Immature natural killer cell (primary cell): ENCODE measurements around the gene IDI2. TPM values are rescaled to one million over a fixed set of nuclear protein-coding genes. Genes with fewer than 3 reads are reported as not detected.
A peak's percentile ranks its signal among the peaks of the same experiment; 100 is the strongest.
"Not testable (repeated sequence)": the region's sequence is repeated elsewhere in the genome, so short reads cannot be mapped to it uniquely, and the experiment has no call there.

Experiments used
- DNase-seq, 3 donors: peaks; one replicate each; pipeline ENCODE4 v3.0.0; 2022; ENCODE audit warnings: mixed read lengths in 1 of 3
- H3K27ac Mint-ChIP-seq, 6 donors: one replicate each; pipeline ENCODE4 v1.8.0; 2020; ENCODE audit warnings: mixed read lengths in 6 of 6, mild to moderate bottlenecking in 5 of 6, inconsistent platforms in 4 of 6, moderate library complexity in 3 of 6
- H3K27me3 Mint-ChIP-seq, 3 donors: one replicate each; pipeline ENCODE4 v1.8.0; 2020 to 2021; ENCODE audit warnings: low read depth in 3 of 3, mild to moderate bottlenecking in 3 of 3, mixed read lengths in 3 of 3, moderate library complexity in 3 of 3, inconsistent platforms in 1 of 3
- H3K36me3 Mint-ChIP-seq, 3 donors: one replicate each; pipeline ENCODE4 v1.8.0; 2020; ENCODE audit warnings: mixed read lengths in 3 of 3, inconsistent platforms in 2 of 3, mild to moderate bottlenecking in 2 of 3
- H3K4me1 Mint-ChIP-seq, 2 donors: one replicate each; pipeline ENCODE4 v1.8.0; 2020; ENCODE audit warnings: inconsistent platforms in 2 of 2, mild to moderate bottlenecking in 2 of 2, mixed read lengths in 2 of 2, moderate library complexity in 1 of 2
- H3K4me3 Mint-ChIP-seq, 5 donors: one replicate each; pipeline ENCODE4 v1.8.0; 2020; ENCODE audit warnings: mild to moderate bottlenecking in 5 of 5, mixed read lengths in 5 of 5, inconsistent platforms in 3 of 5, moderate library complexity in 3 of 5
- H3K9me3 Mint-ChIP-seq, 6 donors: one replicate each; pipeline ENCODE4 v1.8.0; 2020; ENCODE audit warnings: mild to moderate bottlenecking in 6 of 6, mixed read lengths in 6 of 6, inconsistent platforms in 4 of 6, moderate library complexity in 3 of 6
- polyA plus RNA-seq, 3 donors: library from polyadenylated mRNA; unstranded; fragments of 300-500 nt; fragmentation: Illumina TruSeq; gene quantifications; one replicate each; pipeline ENCODE4 v1.2.3, GENCODE V29; 2021

Gene IDI2
- polyA plus RNA-seq, 3 donors from 2014 or later, result 0.19 TPM; not detected in 2

- Mint-ChIP-seq H3K27me3 (peaks cover 4 to 8% (median 8%) of the 10 kb centered on the region in 3 donors), H3K36me3 (peaks cover 12 to 29% (median 23%) of the 10 kb centered on the region in 3 donors), H3K4me3 (no peak overlapping the region), H3K9me3 (no peaks in the 10 kb centered on the region), H3K4me1 (peaks cover 29 to 38% of the 10 kb centered on the region in 2 donors), H3K27ac (peak overlapping the region in 4 of 6 donors; percentile 5 to 81 (median 38))
- no peak for DNase-seq
These were observed 14.5 kb upstream of the IDI2 start for GRCh38 chr10:1040133-1040532.

- H3K27ac Mint-ChIP-seq, H3K4me3 Mint-ChIP-seq, H3K9me3 Mint-ChIP-seq, DNase-seq, H3K27me3 Mint-ChIP-seq: not testable (repeated sequence)
- peaks cover 16 to 25% of the 10 kb centered on the region in 2 donors for H3K4me1 Mint-ChIP-seq
- H3K36me3 Mint-ChIP-seq, result peaks cover 12 to 29% (median 23%) of the 10 kb centered on the region in 3 donors
These were observed 13.1 kb upstream of the IDI2 start for GRCh38 chr10:1038769-1039168.

GRCh38 chr10:1037098-1037497 is 11.4 kb upstream of the IDI2 start:
- Mint-ChIP-seq H3K36me3 (peaks cover 7 to 23% (median 19%) of the 10 kb centered on the region in 3 donors), H3K27ac (peak overlapping the region in 1 of 6 donors; percentile 71), H3K4me3 (no peak overlapping the region), H3K27me3 (peaks cover 0 to 2% (median 0%) of the 10 kb centered on the region in 3 donors), H3K9me3 (no peaks in the 10 kb centered on the region), H3K4me1 (peaks cover 5 to 10% of the 10 kb centered on the region in 2 donors)
- no peak for DNase-seq

- no peak overlapping the region for H3K27ac Mint-ChIP-seq
- no peak for DNase-seq
- H3K4me3 Mint-ChIP-seq, result no peak overlapping the region
- peaks cover 7 to 20% (median 17%) of the 10 kb centered on the region in 3 donors for H3K36me3 Mint-ChIP-seq
- peaks cover 5 to 10% of the 10 kb centered on the region in 2 donors for H3K4me1 Mint-ChIP-seq
- no peaks in the 10 kb centered on the region for H3K9me3 Mint-ChIP-seq
- peaks cover 0 to 2% (median 0%) of the 10 kb centered on the region in 3 donors for H3K27me3 Mint-ChIP-seq
These were observed 10.7 kb upstream of the IDI2 start for GRCh38 chr10:1036341-1036791.

- no peak overlapping the region for H3K4me3 Mint-ChIP-seq
- peaks cover 3 to 5% of the 10 kb centered on the region in 2 donors for H3K4me1 Mint-ChIP-seq
- peaks cover 7 to 12% (median 11%) of the 10 kb centered on the region in 3 donors for H3K36me3 Mint-ChIP-seq
- H3K9me3 Mint-ChIP-seq, result no peaks in the 10 kb centered on the region
- DNase-seq, result no peak
- peak overlapping the region in 2 of 6 donors; percentile 28 to 49 for H3K27ac Mint-ChIP-seq
- peaks cover 0 to 2% (median 0%) of the 10 kb centered on the region in 3 donors for H3K27me3 Mint-ChIP-seq
These were observed 9.5 kb upstream of the IDI2 start for GRCh38 chr10:1035201-1035600.

- Mint-ChIP-seq H3K27me3 (peaks cover 0 to 2% (median 0%) of the 10 kb centered on the region in 3 donors), H3K27ac (no peak overlapping the region), H3K9me3 (no peaks in the 10 kb centered on the region), H3K4me3 (no peak overlapping the region), H3K4me1 (peaks cover 0 to 4% of the 10 kb centered on the region in 2 donors), H3K36me3 (peaks cover 7 to 10% (median 8%) of the 10 kb centered on the region in 3 donors)
- no peak for DNase-seq
These were observed 9.1 kb upstream of the IDI2 start for GRCh38 chr10:1034758-1035157.

- Mint-ChIP-seq H3K4me3 (no peak overlapping the region), H3K27me3 (peaks cover 0 to 2% (median 0%) of the 10 kb centered on the region in 3 donors), H3K27ac (peak overlapping the region in 1 of 6 donors; percentile 26), H3K4me1 (peaks cover 0 to 4% of the 10 kb centered on the region in 2 donors), H3K36me3 (peaks cover 7 to 10% (median 8%) of the 10 kb centered on the region in 3 donors), H3K9me3 (no peaks in the 10 kb centered on the region)
- DNase-seq, result no peak
These were observed 7.9 kb upstream of the IDI2 start for GRCh38 chr10:1033601-1034000.

GRCh38 chr10:1029838-1030237 is 4.2 kb upstream of the IDI2 start:
- Mint-ChIP-seq H3K27me3 (no peaks in the 10 kb centered on the region), H3K27ac (no peak overlapping the region), H3K9me3 (no peaks in the 10 kb centered on the region), H3K4me3 (no peak overlapping the region), H3K4me1 (no peaks in the 10 kb centered on the region), H3K36me3 (peaks cover 0 to 3% (median 0%) of the 10 kb centered on the region in 3 donors)
- DNase-seq, result no peak

- no peak overlapping the region for H3K27ac Mint-ChIP-seq
- H3K9me3 Mint-ChIP-seq, result no peaks in the 10 kb centered on the region
- H3K4me1 Mint-ChIP-seq, result no peaks in the 10 kb centered on the region
- peaks cover 0 to 1% (median 0%) of the 10 kb centered on the region in 3 donors for H3K27me3 Mint-ChIP-seq
- H3K36me3 Mint-ChIP-seq, result peaks cover 0 to 3% (median 0%) of the 10 kb centered on the region in 3 donors
- no peak for DNase-seq
- no peak overlapping the region for H3K4me3 Mint-ChIP-seq
These were observed 919 bp upstream of the IDI2 start for GRCh38 chr10:1026578-1026977.

- Mint-ChIP-seq H3K4me1 (no peaks in the 10 kb centered on the region), H3K4me3 (no peak overlapping the region), H3K9me3 (no peaks in the 10 kb centered on the region), H3K27me3 (peaks cover 0 to 1% (median 0%) of the 10 kb centered on the region in 3 donors), H3K36me3 (peaks cover 0 to 8% (median 3%) of the 10 kb centered on the region in 3 donors), H3K27ac (no peak overlapping the region)
- no peak for DNase-seq
These were observed 1.6 kb downstream of the IDI2 start for GRCh38 chr10:1024103-1024502.

GRCh38 chr10:1022413-1022812 is 3.2 kb downstream of the IDI2 start:
- no peaks in the 10 kb centered on the region for H3K9me3 Mint-ChIP-seq
- peaks cover 0 to 1% (median 0%) of the 10 kb centered on the region in 3 donors for H3K27me3 Mint-ChIP-seq
- H3K4me1 Mint-ChIP-seq, result no peaks in the 10 kb centered on the region
- peaks cover 0 to 18% (median 13%) of the 10 kb centered on the region in 3 donors for H3K36me3 Mint-ChIP-seq
- no peak overlapping the region for H3K27ac Mint-ChIP-seq
- no peak overlapping the region for H3K4me3 Mint-ChIP-seq
- no peak for DNase-seq

- H3K36me3 Mint-ChIP-seq, result peaks cover 6 to 25% (median 20%) of the 10 kb centered on the region in 3 donors
- no peaks in the 10 kb centered on the region for H3K4me1 Mint-ChIP-seq
- peaks cover 0 to 1% (median 0%) of the 10 kb centered on the region in 3 donors for H3K27me3 Mint-ChIP-seq
- H3K4me3 Mint-ChIP-seq, result no peak overlapping the region
- H3K9me3 Mint-ChIP-seq, result no peaks in the 10 kb centered on the region
- DNase-seq, result no peak
- no peak overlapping the region for H3K27ac Mint-ChIP-seq
These were observed 4.7 kb downstream of the IDI2 start for GRCh38 chr10:1020958-1021357.

- Mint-ChIP-seq H3K4me3 (no peak overlapping the region), H3K4me1 (no peaks in the 10 kb centered on the region), H3K27me3 (peaks cover 0 to 1% (median 0%) of the 10 kb centered on the region in 3 donors), H3K27ac (peak overlapping the region in 2 of 6 donors; percentile 48 to 66), H3K36me3 (peaks cover 6 to 29% (median 18%) of the 10 kb centered on the region in 3 donors), H3K9me3 (no peaks in the 10 kb centered on the region)
- DNase-seq, result no peak
These were observed 5.2 kb downstream of the IDI2 start for GRCh38 chr10:1020460-1020859.

- peak overlapping the region in 3 of 6 donors; percentile 2 to 60 (median 14) for H3K27ac Mint-ChIP-seq
- H3K4me3 Mint-ChIP-seq, result no peak overlapping the region
- peaks cover 0 to 1% (median 0%) of the 10 kb centered on the region in 3 donors for H3K27me3 Mint-ChIP-seq
- DNase-seq, result no peak
- H3K4me1 Mint-ChIP-seq, result no peaks in the 10 kb centered on the region
- no peaks in the 10 kb centered on the region for H3K9me3 Mint-ChIP-seq
- H3K36me3 Mint-ChIP-seq, result peaks cover 6 to 33% (median 17%) of the 10 kb centered on the region in 3 donors
These were observed 6.3 kb downstream of the IDI2 start for GRCh38 chr10:1019362-1019761.

- Mint-ChIP-seq H3K9me3 (no peaks in the 10 kb centered on the region), H3K36me3 (peaks cover 31 to 65% (median 43%) of the 10 kb centered on the region in 3 donors), H3K4me1 (peaks cover 0 to 8% of the 10 kb centered on the region in 2 donors), H3K27ac (no peak overlapping the region), H3K4me3 (no peak overlapping the region), H3K27me3 (peaks cover 1 to 9% (median 8%) of the 10 kb centered on the region in 3 donors)
- DNase-seq, result no peak
These were observed 10.0 kb downstream of the IDI2 start for GRCh38 chr10:1015688-1016087.
